GM18519 (cell line): Measurements from ENCODE around the gene GNB3.

Source experiments
- ATAC-seq: cut with Tn5 transposase; IDR thresholded peaks from one replicate; pipeline ENCODE4 v1.9.1; 2021; ENCODE audit warnings: mild to moderate bottlenecking, moderate library complexity; ENCODE audit not compliant: unreplicated experiment, low FRiP score

Gene GNB3

GRCh38 chr12:6834873-6835272 is 5.9 kb upstream of the GNB3 start:
- no peak for ATAC-seq

GRCh38 chr12:6836851-6837250 is 3.9 kb upstream of the GNB3 start:
- no peak for ATAC-seq

GRCh38 chr12:6837370-6838060 is 3.2 kb upstream of the GNB3 start:
- no peak for ATAC-seq

GRCh38 chr12:6838854-6839253 is 1.9 kb upstream of the GNB3 start:
- ATAC-seq: no peak

GRCh38 chr12:6839482-6840201 is 1.1 kb upstream of the GNB3 start:
- ATAC-seq: peak; percentile 62

GRCh38 chr12:6840330-6840729 is 395 bp upstream of the GNB3 start:
- ATAC-seq: no peak

GRCh38 chr12:6842075-6842474 is 1.4 kb downstream of the GNB3 start:
- no peak for ATAC-seq

GRCh38 chr12:6843118-6843902 is 2.6 kb downstream of the GNB3 start:
- no peak for ATAC-seq

- ATAC-seq: no peak
Observed at GRCh38 chr12:6845395-6845794, 4.7 kb downstream of the GNB3 start.

GRCh38 chr12:6846316-6846869 is 5.7 kb downstream of the GNB3 start:
- no peak for ATAC-seq

GRCh38 chr12:6847676-6848075 is 7.0 kb downstream of the GNB3 start:
- ATAC-seq: no peak

GRCh38 chr12:6849427-6849826 is 8.7 kb downstream of the GNB3 start:
- ATAC-seq: no peak

- ATAC-seq: no peak
Observed at GRCh38 chr12:6849976-6850560, 9.3 kb downstream of the GNB3 start.

- no peak for ATAC-seq
Observed at GRCh38 chr12:6850796-6851152, 10.0 kb downstream of the GNB3 start.

- peak; percentile 40 for ATAC-seq
Observed at GRCh38 chr12:6851153-6851920, 10.6 kb downstream of the GNB3 start, which contains the start of gene CDCA3. Gene CDCA3, minus strand, starts transcription at chr12:6851286. Its CDS starts 334 bp downstream, at chr12:6850952.

GRCh38 chr12:6851921-6852650 is 11.4 kb downstream of the GNB3 start, which contains the start of gene USP5:
Gene USP5, plus strand, starts transcription at chr12:6852150. Its CDS starts 30 bp downstream, at chr12:6852180.
- ATAC-seq: peak; percentile 72

- ATAC-seq: no peak
Observed at GRCh38 chr12:6852651-6853354, 12.1 kb downstream of the GNB3 start.

GRCh38 chr12:6853626-6854025 is 12.9 kb downstream of the GNB3 start:
- no peak for ATAC-seq

- ATAC-seq: no peak
Observed at GRCh38 chr12:6854036-6854435, 13.3 kb downstream of the GNB3 start.
